Endothelial cell of umbilical vein (primary cell): ENCODE measurements around the gene CBLB. TPM values are rescaled to one million over a fixed set of nuclear protein-coding genes. Genes with fewer than 3 reads are reported as not detected.

Source experiments
- BruUV-seq: library from RNA; stranded (reverse); fragments of 400-500 nt; replicated peaks from 2 replicates; lab custom pipeline; 2021; lab: Mats Ljungman, UMichigan
- CTCF ChIA-PET: fragments of 300-600, 350-600 bp; sonication (Branson Sonifier 250); formaldehyde crosslinking; loops from one replicate; lab custom pipeline; 2021; ENCODE audit warnings: antibody characterized with exemption, inconsistent platforms; lab: Charles Lee
- POLR2A ChIA-PET: fragments of 300-600, 350-600 bp; sonication (Branson Sonifier 250); formaldehyde crosslinking; loops from one replicate; lab custom pipeline; 2021; ENCODE audit warnings: antibody characterized with exemption, inconsistent platforms; lab: Charles Lee
- DNase-seq: peaks from one replicate; pipeline ENCODE4 v3.0.0-alpha.2; 2011; ENCODE audit warnings: low read depth, low spot score
- FAIRE-seq: peaks from 2 replicates; lab custom pipeline; 2011; peaks lifted over from hg19 to GRCh38; lab: Jason Lieb, UNC
- H2AFZ ChIP-seq: 2 replicates; pipeline ENCODE4 v1.6.0; 2012; ENCODE audit warnings: low read depth, low read length, control low read depth, inconsistent platforms
- H3K27ac ChIP-seq: 2 replicates; pipeline ENCODE4 v1.5.1; 2011; ENCODE audit warnings: low read depth, mild to moderate bottlenecking, control low read depth, low read length, moderate library complexity; ENCODE audit not compliant: insufficient read depth
- H3K27me3 ChIP-seq, 2 experiments: 2 replicates each; pipeline versions ENCODE4 v1.6.0 to v1.6.1; 2011; ENCODE audit warnings: low read length in 2 of 2, mixed read lengths in 1 of 2; ENCODE audit not compliant: control insufficient read depth in 2 of 2, insufficient read depth in 2 of 2
- H3K36me3 ChIP-seq, 2 experiments: 2 replicates in 1 of 2; 3 replicates in 1 of 2; pipeline ENCODE4 v1.5.1; 2011; ENCODE audit warnings: low read length in 2 of 2, mild to moderate bottlenecking in 1 of 2, moderate library complexity in 1 of 2; ENCODE audit not compliant: control insufficient read depth in 2 of 2, insufficient read depth in 2 of 2; ENCODE audit errors: extremely low read depth in 1 of 2
- H3K4me1 ChIP-seq: 3 replicates; pipeline ENCODE4 v1.5.1; 2011; ENCODE audit warnings: mild to moderate bottlenecking, low read length; ENCODE audit not compliant: control insufficient read depth, insufficient read depth; ENCODE audit errors: extremely low read depth
- H3K4me2 ChIP-seq: 2 replicates; pipeline ENCODE4 v1.6.1; 2011; ENCODE audit warnings: low read length, control low read depth, mixed read lengths; ENCODE audit not compliant: insufficient read depth
- H3K4me3 ChIP-seq, 3 experiments: fragments of 200-600 bp in 1 of 3; sonication (generic), shearing (Covaris generic) in 1 of 3; replicated peaks in 1 of 3; 2 replicates each; pipeline ENCODE4 v1.5.1; 2011 to 2016; ENCODE audit warnings: control low read depth in 3 of 3, low read length in 3 of 3, mild to moderate bottlenecking in 2 of 3, inconsistent platforms in 1 of 3, low read depth in 1 of 3, moderate library complexity in 1 of 3; ENCODE audit not compliant: insufficient read depth in 1 of 3
- H3K79me2 ChIP-seq: 2 replicates; pipeline ENCODE4 v1.6.0; 2012; ENCODE audit warnings: low read length, inconsistent platforms; ENCODE audit not compliant: control insufficient read depth, insufficient read depth
- H3K9ac ChIP-seq: replicated peaks from 2 replicates; pipeline ENCODE3; 2011; ENCODE audit warnings: low read length, control low read depth; ENCODE audit not compliant: insufficient read depth; ENCODE audit errors: extremely low read depth
- H3K9me1 ChIP-seq: replicated peaks from 3 replicates; pipeline ENCODE4 v1.6.0; 2011; ENCODE audit warnings: mild to moderate bottlenecking, low read length; ENCODE audit not compliant: control insufficient read depth, insufficient read depth; ENCODE audit errors: extremely low read depth
- H3K9me3 ChIP-seq: replicated peaks from 2 replicates; pipeline ENCODE4 v1.5.1; 2012; ENCODE audit warnings: low read length, inconsistent platforms; ENCODE audit not compliant: control insufficient read depth, insufficient read depth
- H4K20me1 ChIP-seq: replicated peaks from 2 replicates; pipeline ENCODE3; 2011; ENCODE audit warnings: mild to moderate bottlenecking, low read length; ENCODE audit not compliant: control insufficient read depth, insufficient read depth; ENCODE audit errors: extremely low read depth
- EZH2 ChIP-seq: IDR thresholded peaks from 2 replicates; pipeline ENCODE4 v1.6.1; 2012; ENCODE audit warnings: borderline replicate concordance, low read depth, mild to moderate bottlenecking, moderate library complexity, low read length, inconsistent platforms; ENCODE audit not compliant: severe bottlenecking
- FOS ChIP-seq: IDR thresholded peaks from 2 replicates; pipeline ENCODE4 v1.6.1; 2011; ENCODE audit warnings: mild to moderate bottlenecking, low read length, moderate library complexity, borderline replicate concordance; ENCODE audit not compliant: insufficient read depth
- GATA2 ChIP-seq: IDR thresholded peaks from 2 replicates; pipeline ENCODE4 v1.7.0; 2011; ENCODE audit warnings: low read depth, mild to moderate bottlenecking, moderate library complexity, mixed read lengths, low read length; ENCODE audit not compliant: insufficient read length, insufficient read depth
- JUN ChIP-seq: IDR thresholded peaks from 2 replicates; pipeline ENCODE4 v1.6.1; 2011; ENCODE audit warnings: borderline replicate concordance, low read depth; ENCODE audit not compliant: insufficient read length, insufficient read depth
- MAX ChIP-seq: IDR thresholded peaks from 2 replicates; pipeline ENCODE4 v1.6.1; 2011; ENCODE audit not compliant: insufficient read depth, insufficient read length
- MYC ChIP-seq: IDR thresholded peaks from one replicate; pipeline ENCODE4 v1.6.1; 2011; ENCODE audit warnings: mild to moderate bottlenecking, low read depth, low read length
- POLR2A ChIP-seq: IDR thresholded peaks from 2 replicates; pipeline ENCODE4 v1.6.1; 2012; ENCODE audit warnings: low read depth, mild to moderate bottlenecking, control low read depth, low read length
- POLR2AphosphoS5 ChIP-seq: IDR thresholded peaks from 2 replicates; pipeline ENCODE4 v1.6.1; 2012; ENCODE audit warnings: low read depth, mild to moderate bottlenecking, control low read depth, low read length, moderate library complexity; ENCODE audit not compliant: insufficient read depth
- dilution Hi-C: fragments of 300-500 bp; cut with MboI; formaldehyde crosslinking; loops from one replicate; pipeline ENCODE4 v1.15.0; 2019; ENCODE audit warnings: low sequenced_read_pairs; ENCODE audit not compliant: extremely low pct_ligation_motif_present
- intact Hi-C: fragments of 100-400 bp; cut with micrococcal nuclease; formaldehyde crosslinking; loops from one replicate; pipeline ENCODE4 v1.10.0; 2022
- polyA plus RNA-seq, 4 experiments: library from polyadenylated mRNA; depleted of rRNA in 3 of 4; stranded (reverse) in 3 of 4; unstranded in 1 of 4; fragments of >200 nt; gene quantifications; 2 replicates each; pipeline versions ENCODE4 v1.2.1 to v1.2.3, GENCODE V29; 2011 to 2012; ENCODE audit warnings: missing spikeins in 1 of 4
- total RNA-seq: library from RNA; stranded (reverse); gene quantifications from 2 replicates; pipeline ENCODE4 v1.2.3, GENCODE V29; 2021
- TF ChIP-seq, protein P1 (sequence below), 2 donors: IDR thresholded peaks; 1 replicate in 1 of 2; 2 replicates in 1 of 2; pipeline ENCODE4 v1.5.1; 2011; ENCODE audit warnings: low read length in 2 of 2, mild to moderate bottlenecking in 2 of 2, moderate library complexity in 2 of 2, control low read depth in 1 of 2, inconsistent platforms in 1 of 2, low read depth in 1 of 2; ENCODE audit not compliant: insufficient read depth in 1 of 2; ENCODE audit errors: extremely low read depth in 1 of 2

The CBLB gene
- total and polyA plus RNA-seq, 2 donors (not counting 3 experiments of a cell fraction or from before 2014, with no cell fraction given): 17.8 to 39.6 TPM

- no peaks in the 10 kb centered on the region for H3K36me3 ChIP-seq
- H3K79me2 ChIP-seq: no peaks in the 10 kb centered on the region
- TF ChIP-seq POLR2A (no peak), JUN (peak; percentile 47), MYC (no peak), FOS (peak; percentile 94), EZH2 (no peak), POLR2AphosphoS5 (no peak), GATA2 (no peak), MAX (no peak)
- TF ChIP-seq, protein P1, sequence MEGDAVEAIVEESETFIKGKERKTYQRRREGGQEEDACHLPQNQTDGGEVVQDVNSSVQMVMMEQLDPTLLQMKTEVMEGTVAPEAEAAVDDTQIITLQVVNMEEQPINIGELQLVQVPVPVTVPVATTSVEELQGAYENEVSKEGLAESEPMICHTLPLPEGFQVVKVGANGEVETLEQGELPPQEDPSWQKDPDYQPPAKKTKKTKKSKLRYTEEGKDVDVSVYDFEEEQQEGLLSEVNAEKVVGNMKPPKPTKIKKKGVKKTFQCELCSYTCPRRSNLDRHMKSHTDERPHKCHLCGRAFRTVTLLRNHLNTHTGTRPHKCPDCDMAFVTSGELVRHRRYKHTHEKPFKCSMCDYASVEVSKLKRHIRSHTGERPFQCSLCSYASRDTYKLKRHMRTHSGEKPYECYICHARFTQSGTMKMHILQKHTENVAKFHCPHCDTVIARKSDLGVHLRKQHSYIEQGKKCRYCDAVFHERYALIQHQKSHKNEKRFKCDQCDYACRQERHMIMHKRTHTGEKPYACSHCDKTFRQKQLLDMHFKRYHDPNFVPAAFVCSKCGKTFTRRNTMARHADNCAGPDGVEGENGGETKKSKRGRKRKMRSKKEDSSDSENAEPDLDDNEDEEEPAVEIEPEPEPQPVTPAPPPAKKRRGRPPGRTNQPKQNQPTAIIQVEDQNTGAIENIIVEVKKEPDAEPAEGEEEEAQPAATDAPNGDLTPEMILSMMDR (IDR thresholded peaks at IDR 0.05; ENCODE audit: extremely low read depth in 1 of 2, insufficient read depth in 1 of 2, low read depth in 1 of 2, low read length in 2 of 2): no peak
- no peak overlapping the region for H3K4me3 ChIP-seq
- H3K4me2 ChIP-seq: no peak overlapping the region
- DNase-seq: peak; percentile 63
- no peaks in the 10 kb centered on the region for H3K9me1 ChIP-seq
- H2AFZ ChIP-seq: no peak overlapping the region
- BruUV-seq: no TSS peak
- no peaks in the 10 kb centered on the region for H3K9me3 ChIP-seq
- CTCF ChIA-PET: interaction anchor here (1.1 to 1.4 kb wide), 4 partner anchors 13 to 1039 kb away, joined by 3 to 6 read pairs (median 4); no protein-coding TSS in a partner anchor
- intact Hi-C loops: no loop called here
- H4K20me1 ChIP-seq: no peaks in the 10 kb centered on the region
- dilution Hi-C loops: no loop called here
- peaks cover 12% of the 10 kb centered on the region for H3K4me1 ChIP-seq
- no peak overlapping the region for H3K9ac ChIP-seq
- no peaks in the 10 kb centered on the region for H3K27me3 ChIP-seq
- POLR2A ChIA-PET: no interaction called here
- H3K27ac ChIP-seq: peak overlapping the region; percentile 35
- peak; percentile 70 for FAIRE-seq
Observed at GRCh38 chr3:105823149-105823867, 45.5 kb downstream of the CBLB start.
